ENCODE results near the gene SLC4A5.

SLC4A5 gene

GRCh38 chr2:74343316-74343715, at the start of gene SLC4A5:
Gene SLC4A5 (minus strand): TSS chr2:74343416. CDS start chr2:74315023, 28,393 bp downstream.
- no peak for DNase-seq (ENCODE audit: low read depth in 2 of 2, low spot score in 1 of 2)

- no peak for DNase-seq (ENCODE audit: low read depth in 2 of 2, low spot score in 1 of 2)
These were observed 49.2 kb upstream of the SLC4A5 start for GRCh38 chr2:74392449-74392743.

- DNase-seq (ENCODE audit: low read depth in 2 of 2, low spot score in 1 of 2), result peak; percentile 93 to 94
These were observed 48.6 kb upstream of the SLC4A5 start for GRCh38 chr2:74391580-74392448.

- DNase-seq (ENCODE audit: low read depth in 2 of 2, low spot score in 1 of 2), result no peak
These were observed 48.0 kb upstream of the SLC4A5 start for GRCh38 chr2:74391209-74391579.

- DNase-seq (ENCODE audit: low read depth in 2 of 2, low spot score in 1 of 2), result no peak
These were observed 47.4 kb upstream of the SLC4A5 start for GRCh38 chr2:74390606-74391005.

- no peak for DNase-seq (ENCODE audit: low read depth in 2 of 2, low spot score in 1 of 2)
These were observed 44.1 kb upstream of the SLC4A5 start for GRCh38 chr2:74387346-74387745.

GRCh38 chr2:74385396-74385795, 42.2 kb upstream of the SLC4A5 start:
- no peak for DNase-seq (ENCODE audit: low read depth in 2 of 2, low spot score in 1 of 2)

GRCh38 chr2:74384051-74384450, 40.8 kb upstream of the SLC4A5 start:
- no peak for DNase-seq (ENCODE audit: low read depth in 2 of 2, low spot score in 1 of 2)

- DNase-seq (ENCODE audit: low read depth in 2 of 2, low spot score in 1 of 2), result no peak
These were observed 40.0 kb upstream of the SLC4A5 start for GRCh38 chr2:74383254-74383653.

GRCh38 chr2:74381751-74382150, 38.5 kb upstream of the SLC4A5 start:
- no peak for DNase-seq (ENCODE audit: low read depth in 2 of 2, low spot score in 1 of 2)

GRCh38 chr2:74379851-74380789, 36.9 kb upstream of the SLC4A5 start, which contains the start of gene DCTN1:
Gene DCTN1 (minus strand): TSS chr2:74380311. CDS start chr2:74380037, 274 bp downstream.
- no peak for DNase-seq (ENCODE audit: low read depth in 2 of 2, low spot score in 1 of 2)

GRCh38 chr2:74378007-74378406, 34.8 kb upstream of the SLC4A5 start:
- DNase-seq (ENCODE audit: low read depth in 2 of 2, low spot score in 1 of 2), result no peak

GRCh38 chr2:74375838-74376237, 32.6 kb upstream of the SLC4A5 start:
- no peak for DNase-seq (ENCODE audit: low read depth in 2 of 2, low spot score in 1 of 2)

- no peak for DNase-seq (ENCODE audit: low read depth in 2 of 2, low spot score in 1 of 2)
These were observed 31.4 kb upstream of the SLC4A5 start for GRCh38 chr2:74374509-74375205.

- no peak for DNase-seq (ENCODE audit: low read depth in 2 of 2, low spot score in 1 of 2)
These were observed 30.8 kb upstream of the SLC4A5 start for GRCh38 chr2:74373985-74374384.

- DNase-seq (ENCODE audit: low read depth in 2 of 2, low spot score in 1 of 2), result no peak
These were observed 30.0 kb upstream of the SLC4A5 start for GRCh38 chr2:74373221-74373676.

- DNase-seq (ENCODE audit: low read depth in 2 of 2, low spot score in 1 of 2), result no peak
These were observed 29.5 kb upstream of the SLC4A5 start for GRCh38 chr2:74372674-74373073.

- DNase-seq (ENCODE audit: low read depth in 2 of 2, low spot score in 1 of 2), result no peak
These were observed 28.2 kb upstream of the SLC4A5 start for GRCh38 chr2:74371421-74371820.

- no peak for DNase-seq (ENCODE audit: low read depth in 2 of 2, low spot score in 1 of 2)
These were observed 26.8 kb upstream of the SLC4A5 start for GRCh38 chr2:74369976-74370375.

GRCh38 chr2:74368499-74368898, 25.3 kb upstream of the SLC4A5 start:
- DNase-seq (ENCODE audit: low read depth in 2 of 2, low spot score in 1 of 2), result no peak

- no peak for DNase-seq (ENCODE audit: low read depth in 2 of 2, low spot score in 1 of 2)
These were observed 24.6 kb upstream of the SLC4A5 start for GRCh38 chr2:74367789-74368188.

Data from stimulated activated CD8-positive, alpha-beta memory T cell treated with anti-CD3 and anti-CD28 coated beads, Interleukin-4, amount 100 ng/mL, for 1 hour (primary cell).